Prostate gland (tissue), 2 donors: ENCODE data around the gene CACNA2D4.

Experiments used
- POLR2A ChIP-seq: fragments of 450-650 bp; IDR thresholded peaks from one replicate; pipeline ENCODE4 v1.6.1; 2016; ENCODE audit warnings: antibody characterized with exemption, mild to moderate bottlenecking
- POLR2AphosphoS5 ChIP-seq: sonication (generic); formaldehyde crosslinking; IDR thresholded peaks from one replicate; pipeline ENCODE4 v1.6.1; 2017; ENCODE audit warnings: antibody characterized with exemption
- TF ChIP-seq, protein P1 (sequence below), 4 experiments: fragments of 200-600 bp in 2 of 4; fragments of 450-650 bp in 2 of 4; sonication (generic) in 2 of 4; IDR thresholded peaks; 1 replicate in 3 of 4; 2 replicates in 1 of 4; pipeline ENCODE4 v1.5.1; 2016 to 2019; ENCODE audit warnings: antibody characterized with exemption in 4 of 4, mild to moderate bottlenecking in 2 of 4, moderate library complexity in 2 of 4

DNA sequence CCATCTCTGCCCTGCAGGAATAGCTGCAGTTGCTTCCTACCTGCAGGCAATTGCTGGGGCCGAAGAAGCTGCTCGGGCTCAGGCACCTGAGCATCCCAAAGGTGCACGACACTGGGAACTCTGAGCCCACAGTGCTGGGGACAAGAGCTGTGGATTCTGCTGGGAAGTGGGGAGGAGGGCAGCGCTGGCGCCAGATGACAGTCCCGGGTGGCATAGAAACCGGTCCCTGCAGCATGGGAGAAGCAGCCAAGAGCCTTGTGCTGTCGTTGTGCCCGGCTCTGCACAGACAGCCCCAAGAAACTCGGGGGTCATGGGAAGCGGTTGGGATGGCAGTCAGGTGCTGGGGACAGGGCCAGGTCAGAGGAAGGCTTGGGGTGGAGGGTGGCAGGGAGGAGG lies 97.6 kb downstream of the CACNA2D4 start:
- TF ChIP-seq POLR2A (no peak), POLR2AphosphoS5 (no peak)
- TF ChIP-seq, protein P1, sequence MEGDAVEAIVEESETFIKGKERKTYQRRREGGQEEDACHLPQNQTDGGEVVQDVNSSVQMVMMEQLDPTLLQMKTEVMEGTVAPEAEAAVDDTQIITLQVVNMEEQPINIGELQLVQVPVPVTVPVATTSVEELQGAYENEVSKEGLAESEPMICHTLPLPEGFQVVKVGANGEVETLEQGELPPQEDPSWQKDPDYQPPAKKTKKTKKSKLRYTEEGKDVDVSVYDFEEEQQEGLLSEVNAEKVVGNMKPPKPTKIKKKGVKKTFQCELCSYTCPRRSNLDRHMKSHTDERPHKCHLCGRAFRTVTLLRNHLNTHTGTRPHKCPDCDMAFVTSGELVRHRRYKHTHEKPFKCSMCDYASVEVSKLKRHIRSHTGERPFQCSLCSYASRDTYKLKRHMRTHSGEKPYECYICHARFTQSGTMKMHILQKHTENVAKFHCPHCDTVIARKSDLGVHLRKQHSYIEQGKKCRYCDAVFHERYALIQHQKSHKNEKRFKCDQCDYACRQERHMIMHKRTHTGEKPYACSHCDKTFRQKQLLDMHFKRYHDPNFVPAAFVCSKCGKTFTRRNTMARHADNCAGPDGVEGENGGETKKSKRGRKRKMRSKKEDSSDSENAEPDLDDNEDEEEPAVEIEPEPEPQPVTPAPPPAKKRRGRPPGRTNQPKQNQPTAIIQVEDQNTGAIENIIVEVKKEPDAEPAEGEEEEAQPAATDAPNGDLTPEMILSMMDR (IDR thresholded peaks at IDR 0.05), result no peak
